ENCODE results near the gene GNA14.

- TF ChIP-seq, protein P1, sequence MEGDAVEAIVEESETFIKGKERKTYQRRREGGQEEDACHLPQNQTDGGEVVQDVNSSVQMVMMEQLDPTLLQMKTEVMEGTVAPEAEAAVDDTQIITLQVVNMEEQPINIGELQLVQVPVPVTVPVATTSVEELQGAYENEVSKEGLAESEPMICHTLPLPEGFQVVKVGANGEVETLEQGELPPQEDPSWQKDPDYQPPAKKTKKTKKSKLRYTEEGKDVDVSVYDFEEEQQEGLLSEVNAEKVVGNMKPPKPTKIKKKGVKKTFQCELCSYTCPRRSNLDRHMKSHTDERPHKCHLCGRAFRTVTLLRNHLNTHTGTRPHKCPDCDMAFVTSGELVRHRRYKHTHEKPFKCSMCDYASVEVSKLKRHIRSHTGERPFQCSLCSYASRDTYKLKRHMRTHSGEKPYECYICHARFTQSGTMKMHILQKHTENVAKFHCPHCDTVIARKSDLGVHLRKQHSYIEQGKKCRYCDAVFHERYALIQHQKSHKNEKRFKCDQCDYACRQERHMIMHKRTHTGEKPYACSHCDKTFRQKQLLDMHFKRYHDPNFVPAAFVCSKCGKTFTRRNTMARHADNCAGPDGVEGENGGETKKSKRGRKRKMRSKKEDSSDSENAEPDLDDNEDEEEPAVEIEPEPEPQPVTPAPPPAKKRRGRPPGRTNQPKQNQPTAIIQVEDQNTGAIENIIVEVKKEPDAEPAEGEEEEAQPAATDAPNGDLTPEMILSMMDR (IDR thresholded peaks at IDR 0.05 in 4 of 5, conservative IDR thresholded peaks at IDR 0.05 in 1 of 5): no peak
- no peak for TF ChIP-seq POLR2A (IDR thresholded peaks at IDR 0.05)
These were observed 55.6 kb downstream of the GNA14 start for GRCh38 chr9:77592476-77592875.
